NCI-H2107 (cell line): ENCODE results near the gene DDTL.
"Not testable (repeated sequence)": the region's sequence is repeated elsewhere in the genome, so short reads cannot be mapped to it uniquely, and the experiment has no call there.

Source experiments
- DNase-seq: peaks from one replicate; lab custom pipeline; 2025; lab: John Stamatoyannopoulos, UW

Gene DDTL

GRCh38 chr22:23970201-23970641 is 3.5 kb downstream of the DDTL start:
- no peak for DNase-seq

GRCh38 chr22:23970816-23971486 is 4.3 kb downstream of the DDTL start:
- DNase-seq: no peak

- not testable (repeated sequence) for DNase-seq
Observed at GRCh38 chr22:23971927-23972326, 5.2 kb downstream of the DDTL start.

GRCh38 chr22:23974345-23974744 is 7.7 kb downstream of the DDTL start, which contains the start of gene DDT:
Gene DDT (minus strand): TSS chr22:23974441. CDS start chr22:23974414, 27 bp downstream.
- not testable (repeated sequence) for DNase-seq

GRCh38 chr22:23974836-23975352 is 8.2 kb downstream of the DDTL start:
- not testable (repeated sequence) for DNase-seq

GRCh38 chr22:23977304-23977703 is 10.6 kb downstream of the DDTL start:
- not testable (repeated sequence) for DNase-seq

GRCh38 chr22:23979557-23980240 is 13.0 kb downstream of the DDTL start, which contains the start of gene GSTT2:
Gene GSTT2 (plus strand): TSS chr22:23980134.
- not testable (repeated sequence) for DNase-seq

- not testable (repeated sequence) for DNase-seq
Observed at GRCh38 chr22:23980567-23980966, 13.9 kb downstream of the DDTL start.

GRCh38 chr22:23984430-23984829 is 17.7 kb downstream of the DDTL start:
- no peak for DNase-seq

GRCh38 chr22:23986089-23986488 is 19.4 kb downstream of the DDTL start:
- not testable (repeated sequence) for DNase-seq

- DNase-seq: not testable (repeated sequence)
Observed at GRCh38 chr22:23986538-23987178, 20.0 kb downstream of the DDTL start.

- not testable (repeated sequence) for DNase-seq
Observed at GRCh38 chr22:23989583-23990244, 23.0 kb downstream of the DDTL start.

GRCh38 chr22:23993080-23993479 is 26.4 kb downstream of the DDTL start:
- not testable (repeated sequence) for DNase-seq

- not testable (repeated sequence) for DNase-seq
Observed at GRCh38 chr22:23993581-23994177, 27.0 kb downstream of the DDTL start.

- no peak for DNase-seq
Observed at GRCh38 chr22:23997092-23997491, 30.4 kb downstream of the DDTL start.

GRCh38 chr22:23999779-24000178 is 33.1 kb downstream of the DDTL start:
- DNase-seq: not testable (repeated sequence)

- DNase-seq: no peak
Observed at GRCh38 chr22:24001314-24001713, 34.6 kb downstream of the DDTL start.

GRCh38 chr22:24002272-24002671 is 35.6 kb downstream of the DDTL start:
- no peak for DNase-seq

GRCh38 chr22:24002851-24003250 is 36.2 kb downstream of the DDTL start:
- no peak for DNase-seq

GRCh38 chr22:24003887-24004286 is 37.2 kb downstream of the DDTL start:
- DNase-seq: no peak

GRCh38 chr22:24005201-24005600 is 38.5 kb downstream of the DDTL start, which contains the start of gene GSTT4:
Gene GSTT4 (minus strand): TSS chr22:24005453. CDS start chr22:24005356, 97 bp downstream.
- no peak for DNase-seq
